GM12878 (cell line): ENCODE measurements around the gene C11orf97. TPM values are rescaled to one million over a fixed set of nuclear protein-coding genes. Genes with fewer than 3 reads are reported as not detected.

Experiments
- ATAC-seq: fragments of 200-7000 bp; cut with Tn5 transposase; 3 replicates; pipeline ENCODE4 v1.9.1; 2020; ENCODE audit warnings: mild to moderate bottlenecking, moderate library complexity
- BruUV-seq: library from RNA; stranded (reverse); fragments of 400-500 nt; replicated peaks from 2 replicates; lab custom pipeline; 2021; lab: Mats Ljungman, UMichigan
- CTCF ChIA-PET: fragments of 300-600 bp; sonication (Branson Sonifier 250); formaldehyde crosslinking; extraction: SDS; loops from one replicate; lab custom pipeline; 2021; ENCODE audit warnings: inconsistent platforms; lab: Yijun Ruan, JAX
- POLR2A ChIA-PET: fragments of 350-600 bp; formaldehyde crosslinking; extraction: SDS; loops from one replicate; lab custom pipeline; 2021; ENCODE audit warnings: inconsistent platforms; lab: Charles Lee
- RAD21 ChIA-PET: fragments of 300-600 bp; sonication (Branson Sonifier 250); formaldehyde crosslinking; loops from one replicate; lab custom pipeline; 2023; ENCODE audit warnings: antibody characterized with exemption; ENCODE audit not compliant: unreplicated experiment; lab: Charles Lee
- SMC1A ChIA-PET: fragments of 300-600 bp; sonication (Branson Sonifier 250); formaldehyde crosslinking; loops from one replicate; lab custom pipeline; 2023; ENCODE audit not compliant: unreplicated experiment, uncharacterized antibody; lab: Charles Lee
- DNase-seq: peaks from one replicate; pipeline ENCODE4 v3.0.0-alpha.2; 2011; ENCODE audit warnings: low read depth, low spot score
- FAIRE-seq: peaks from 3 replicates; lab custom pipeline; 2011; peaks lifted over from hg19 to GRCh38; lab: Jason Lieb, UNC
- H2AFZ ChIP-seq: 2 replicates; pipeline ENCODE4 v1.6.0; 2011; ENCODE audit warnings: low read depth, low read length, control low read depth; ENCODE audit not compliant: control insufficient read depth
- H3K27ac ChIP-seq: 2 replicates; pipeline ENCODE4 v1.5.1; 2011; ENCODE audit warnings: control low read depth; ENCODE audit not compliant: control insufficient read depth, insufficient read depth
- H3K27me3 ChIP-seq, 2 experiments: replicated peaks in 1 of 2; 2 replicates each; pipeline versions ENCODE4 v1.6.0 to v1.6.1; 2011; ENCODE audit warnings: low read length in 1 of 2; ENCODE audit not compliant: control insufficient read depth in 2 of 2, insufficient read depth in 2 of 2
- H3K36me3 ChIP-seq, 2 experiments: 2 replicates each; pipeline ENCODE4 v1.5.1; 2011; ENCODE audit warnings: low read length in 1 of 2; ENCODE audit not compliant: control insufficient read depth in 2 of 2, insufficient read depth in 2 of 2
- H3K4me1 ChIP-seq: 2 replicates; pipeline ENCODE4 v1.6.1; 2011; ENCODE audit warnings: mild to moderate bottlenecking, low read length, moderate library complexity, mixed read lengths; ENCODE audit not compliant: control insufficient read depth, insufficient read depth
- H3K4me2 ChIP-seq: 2 replicates; pipeline ENCODE4 v1.6.0; 2011; ENCODE audit warnings: control low read depth; ENCODE audit not compliant: control insufficient read depth, insufficient read depth
- H3K4me3 ChIP-seq: fragments of 200-600 bp; sonication (generic); 2 replicates; pipeline ENCODE4 v1.5.1; 2016
- H3K79me2 ChIP-seq: 2 replicates; pipeline ENCODE4 v1.6.0; 2011; ENCODE audit warnings: low read length; ENCODE audit not compliant: control insufficient read depth, insufficient read depth
- H3K9ac ChIP-seq: 2 replicates; pipeline ENCODE4 v1.8.0; 2011; ENCODE audit warnings: low read length, control low read depth, mixed read lengths; ENCODE audit not compliant: control insufficient read depth, insufficient read depth
- H3K9me3 ChIP-seq: replicated peaks from 3 replicates; pipeline ENCODE4 v1.5.1; 2011; ENCODE audit warnings: mild to moderate bottlenecking, low read length; ENCODE audit not compliant: control insufficient read depth, insufficient read depth
- H4K20me1 ChIP-seq: 2 replicates; pipeline ENCODE4 v1.6.0; 2011; ENCODE audit not compliant: control insufficient read depth, insufficient read depth
- HCFC1 ChIP-seq: fragments of 150-350 bp; IDR thresholded peaks from 2 replicates; pipeline ENCODE4 v1.6.1; 2014; ENCODE audit warnings: low read length
- KAT2A ChIP-seq: conservative IDR thresholded peaks from 2 replicates; pipeline ENCODE4 v1.6.1; 2011; ENCODE audit warnings: low read depth, low read length; ENCODE audit not compliant: control insufficient read depth
- POLR2AphosphoS5 ChIP-seq: IDR thresholded peaks from 2 replicates; pipeline ENCODE4 v1.6.1; 2011; ENCODE audit warnings: mild to moderate bottlenecking, low read length, inconsistent platforms
- SP1 ChIP-seq: IDR thresholded peaks from one replicate; pipeline ENCODE4 v1.6.1; 2011; ENCODE audit warnings: low read depth, low read length
- TCF12 ChIP-seq: IDR thresholded peaks from 2 replicates; pipeline ENCODE4 v1.6.1; 2011; ENCODE audit warnings: low read depth, mild to moderate bottlenecking, low read length
- WGBS: methylation state at CpG from one replicate; pipeline ENCODE4 v1.1.6; 2016; ENCODE audit warnings: low lambda C conversion rate; ENCODE audit not compliant: insufficient replicate concordance, insufficient coverage; ENCODE audit errors: missing lambda C conversion rate; 5-methylcytosine and 5-hydroxymethylcytosine counted together
- in situ Hi-C: fragments of 300-500 bp; cut with MboI; formaldehyde crosslinking; loops from 9 replicates; pipeline ENCODE4 v1.14.3; 2018; ENCODE audit warnings: mixed read lengths
- intact Hi-C: fragments of 100-400 bp; cut with micrococcal nuclease; formaldehyde crosslinking; loops from one replicate; pipeline ENCODE4 v1.14.2; 2022; ENCODE audit not compliant: unreplicated experiment
- polyA plus RNA-seq, 11 experiments: library from polyadenylated mRNA; depleted of rRNA in 4 of 11; unstranded in 6 of 11; stranded (reverse) in 5 of 11; fragments of >200 nt; fragmentation: Nextera tagmentation in 4 of 11; fragmentation: Illumina TruSeq in 1 of 11; extraction: Ambion mirVana in 4 of 11; extraction: Trizol in 1 of 11; gene quantifications; 1 replicate in 1 of 11; 2 replicates in 10 of 11; pipeline versions ENCODE4 v1.2.1 to v1.2.3, GENCODE V29; 2011 to 2016; ENCODE audit warnings: inconsistent platforms in 2 of 11, missing spikeins in 2 of 11, low read depth in 1 of 11
- total RNA-seq, 4 experiments: library from RNA; depleted of rRNA in 3 of 4; stranded (reverse); fragments of >200 nt in 3 of 4; fragmentation: Illumina TruSeq in 1 of 4; extraction: Trizol in 1 of 4; gene quantifications; 2 replicates each; pipeline versions ENCODE4 v1.2.1 to v1.2.3, GENCODE V29; 2013 to 2021
- TF ChIP-seq, protein P1 (sequence below): fragments of 450-650 bp; formaldehyde crosslinking; IDR thresholded peaks from 2 replicates; pipeline ENCODE4 v1.5.0; 2022; ENCODE audit warnings: mild to moderate bottlenecking, missing genetic modification characterization
- TF ChIP-seq, protein P2 (sequence below): IDR thresholded peaks from 2 replicates; pipeline ENCODE4 v1.6.1; 2012; ENCODE audit warnings: low read length, inconsistent platforms
- TF ChIP-seq, protein P3 (sequence below): fragments of 450-650 bp; IDR thresholded peaks from 2 replicates; pipeline ENCODE4 v1.6.1; 2018; ENCODE audit warnings: mild to moderate bottlenecking, low read depth, moderate library complexity; ENCODE audit not compliant: partially characterized antibody
- TF ChIP-seq, protein P4 (sequence below): IDR thresholded peaks from 2 replicates; pipeline ENCODE4 v1.6.1; 2011; ENCODE audit warnings: borderline replicate concordance, low read depth, mild to moderate bottlenecking, moderate library complexity, low read length; ENCODE audit not compliant: insufficient read depth, poor library complexity, severe bottlenecking

Gene C11orf97
- total and polyA plus RNA-seq, 10 of the 15 experiments (the other 5 are each of a cell fraction or from before 2014, with no cell fraction given): not detected

DNA sequence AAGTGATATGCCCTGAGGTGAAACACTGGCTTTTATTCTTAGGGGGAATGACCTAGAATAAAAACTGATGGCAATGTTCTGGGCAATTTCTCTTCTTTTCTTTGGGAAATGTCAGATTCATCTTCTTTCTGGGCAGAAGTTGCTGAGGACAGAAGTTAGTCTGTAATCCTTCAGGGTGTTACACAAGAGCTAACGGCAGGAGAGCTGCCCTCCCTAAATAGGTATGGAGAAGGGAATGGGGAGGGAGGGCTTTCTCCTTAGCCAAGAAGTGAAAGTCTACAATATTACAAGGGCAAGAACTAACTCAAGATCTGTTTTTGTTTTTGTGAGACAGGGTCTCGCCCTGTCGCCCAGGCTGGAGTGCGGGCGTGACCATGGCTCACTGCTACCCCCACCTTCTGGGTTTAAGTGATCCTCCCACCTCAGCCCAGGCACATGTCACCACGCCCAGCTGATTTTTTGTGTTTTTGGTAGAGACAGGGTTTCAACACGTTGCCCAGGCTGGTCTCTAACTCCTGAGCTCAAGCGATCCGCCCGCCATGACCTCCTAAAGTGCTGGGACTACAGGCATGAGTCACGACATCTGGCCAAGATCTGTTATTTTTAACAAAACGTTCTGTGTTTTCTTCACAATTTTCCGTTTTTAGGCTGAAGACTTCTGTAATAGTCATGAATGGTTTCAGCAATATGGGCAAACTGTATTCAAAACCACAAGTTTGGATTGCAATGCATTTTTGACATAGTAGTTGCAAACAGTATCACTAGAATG lies 62.1 kb downstream of the C11orf97 start:
- CTCF ChIA-PET: interaction anchor here (1.5 to 3.1 kb wide), 4 partner anchors 9 to 27 kb away, joined by 4 to 18 read pairs (median 8); no protein-coding TSS in a partner anchor
- SMC1A ChIA-PET: interaction anchor here (1.0 to 1.8 kb wide), 4 partner anchors 9 to 29 kb away, joined by 3 to 11 read pairs (median 4); no protein-coding TSS in a partner anchor
- WGBS: 61% methylated on average over 13 of the region's 13 CpGs
- H4K20me1 ChIP-seq: no peaks in the 10 kb centered on the region
- RAD21 ChIA-PET: interaction anchor here (1.1 kb wide), 1 partner anchor 22 kb away, joined by 4 read pairs; no protein-coding TSS in a partner anchor
- no peak overlapping the region for H3K9ac ChIP-seq
- H3K36me3 ChIP-seq: no peaks in the 10 kb centered on the region
- BruUV-seq: no TSS peak
- no peaks in the 10 kb centered on the region for H3K4me1 ChIP-seq
- H3K4me3 ChIP-seq: no peak overlapping the region
- H3K27me3 ChIP-seq: no peaks in the 10 kb centered on the region
- ATAC-seq: no peak
- H2AFZ ChIP-seq: no peak overlapping the region
- H3K4me2 ChIP-seq: no peak overlapping the region
- H3K9me3 ChIP-seq: no peaks in the 10 kb centered on the region
- H3K27ac ChIP-seq: no peak overlapping the region
- no peak for DNase-seq
- POLR2A ChIA-PET: interaction anchor here (1.5 to 1.9 kb wide), 2 partner anchors 9 to 41 kb away, joined by 4 to 5 read pairs; no protein-coding TSS in a partner anchor
- TF ChIP-seq POLR2AphosphoS5 (no peak), HCFC1 (no peak), KAT2A (no peak), SP1 (no peak), TCF12 (no peak)
- TF ChIP-seq, protein P1, sequence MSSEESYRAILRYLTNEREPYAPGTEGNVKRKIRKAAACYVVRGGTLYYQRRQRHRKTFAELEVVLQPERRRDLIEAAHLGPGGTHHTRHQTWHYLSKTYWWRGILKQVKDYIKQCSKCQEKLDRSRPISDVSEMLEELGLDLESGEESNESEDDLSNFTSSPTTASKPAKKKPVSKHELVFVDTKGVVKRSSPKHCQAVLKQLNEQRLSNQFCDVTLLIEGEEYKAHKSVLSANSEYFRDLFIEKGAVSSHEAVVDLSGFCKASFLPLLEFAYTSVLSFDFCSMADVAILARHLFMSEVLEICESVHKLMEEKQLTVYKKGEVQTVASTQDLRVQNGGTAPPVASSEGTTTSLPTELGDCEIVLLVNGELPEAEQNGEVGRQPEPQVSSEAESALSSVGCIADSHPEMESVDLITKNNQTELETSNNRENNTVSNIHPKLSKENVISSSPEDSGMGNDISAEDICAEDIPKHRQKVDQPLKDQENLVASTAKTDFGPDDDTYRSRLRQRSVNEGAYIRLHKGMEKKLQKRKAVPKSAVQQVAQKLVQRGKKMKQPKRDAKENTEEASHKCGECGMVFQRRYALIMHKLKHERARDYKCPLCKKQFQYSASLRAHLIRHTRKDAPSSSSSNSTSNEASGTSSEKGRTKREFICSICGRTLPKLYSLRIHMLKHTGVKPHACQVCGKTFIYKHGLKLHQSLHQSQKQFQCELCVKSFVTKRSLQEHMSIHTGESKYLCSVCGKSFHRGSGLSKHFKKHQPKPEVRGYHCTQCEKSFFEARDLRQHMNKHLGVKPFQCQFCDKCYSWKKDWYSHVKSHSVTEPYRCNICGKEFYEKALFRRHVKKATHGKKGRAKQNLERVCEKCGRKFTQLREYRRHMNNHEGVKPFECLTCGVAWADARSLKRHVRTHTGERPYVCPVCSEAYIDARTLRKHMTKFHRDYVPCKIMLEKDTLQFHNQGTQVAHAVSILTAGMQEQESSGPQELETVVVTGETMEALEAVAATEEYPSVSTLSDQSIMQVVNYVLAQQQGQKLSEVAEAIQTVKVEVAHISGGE (CRISPR knock-in tag): no peak
- TF ChIP-seq, protein P2, sequence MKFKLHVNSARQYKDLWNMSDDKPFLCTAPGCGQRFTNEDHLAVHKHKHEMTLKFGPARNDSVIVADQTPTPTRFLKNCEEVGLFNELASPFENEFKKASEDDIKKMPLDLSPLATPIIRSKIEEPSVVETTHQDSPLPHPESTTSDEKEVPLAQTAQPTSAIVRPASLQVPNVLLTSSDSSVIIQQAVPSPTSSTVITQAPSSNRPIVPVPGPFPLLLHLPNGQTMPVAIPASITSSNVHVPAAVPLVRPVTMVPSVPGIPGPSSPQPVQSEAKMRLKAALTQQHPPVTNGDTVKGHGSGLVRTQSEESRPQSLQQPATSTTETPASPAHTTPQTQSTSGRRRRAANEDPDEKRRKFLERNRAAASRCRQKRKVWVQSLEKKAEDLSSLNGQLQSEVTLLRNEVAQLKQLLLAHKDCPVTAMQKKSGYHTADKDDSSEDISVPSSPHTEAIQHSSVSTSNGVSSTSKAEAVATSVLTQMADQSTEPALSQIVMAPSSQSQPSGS: no peak
- TF ChIP-seq, protein P3, sequence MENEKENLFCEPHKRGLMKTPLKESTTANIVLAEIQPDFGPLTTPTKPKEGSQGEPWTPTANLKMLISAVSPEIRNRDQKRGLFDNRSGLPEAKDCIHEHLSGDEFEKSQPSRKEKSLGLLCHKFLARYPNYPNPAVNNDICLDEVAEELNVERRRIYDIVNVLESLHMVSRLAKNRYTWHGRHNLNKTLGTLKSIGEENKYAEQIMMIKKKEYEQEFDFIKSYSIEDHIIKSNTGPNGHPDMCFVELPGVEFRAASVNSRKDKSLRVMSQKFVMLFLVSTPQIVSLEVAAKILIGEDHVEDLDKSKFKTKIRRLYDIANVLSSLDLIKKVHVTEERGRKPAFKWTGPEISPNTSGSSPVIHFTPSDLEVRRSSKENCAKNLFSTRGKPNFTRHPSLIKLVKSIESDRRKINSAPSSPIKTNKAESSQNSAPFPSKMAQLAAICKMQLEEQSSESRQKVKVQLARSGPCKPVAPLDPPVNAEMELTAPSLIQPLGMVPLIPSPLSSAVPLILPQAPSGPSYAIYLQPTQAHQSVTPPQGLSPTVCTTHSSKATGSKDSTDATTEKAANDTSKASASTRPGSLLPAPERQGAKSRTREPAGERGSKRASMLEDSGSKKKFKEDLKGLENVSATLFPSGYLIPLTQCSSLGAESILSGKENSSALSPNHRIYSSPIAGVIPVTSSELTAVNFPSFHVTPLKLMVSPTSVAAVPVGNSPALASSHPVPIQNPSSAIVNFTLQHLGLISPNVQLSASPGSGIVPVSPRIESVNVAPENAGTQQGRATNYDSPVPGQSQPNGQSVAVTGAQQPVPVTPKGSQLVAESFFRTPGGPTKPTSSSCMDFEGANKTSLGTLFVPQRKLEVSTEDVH: no peak
- TF ChIP-seq, protein P4, sequence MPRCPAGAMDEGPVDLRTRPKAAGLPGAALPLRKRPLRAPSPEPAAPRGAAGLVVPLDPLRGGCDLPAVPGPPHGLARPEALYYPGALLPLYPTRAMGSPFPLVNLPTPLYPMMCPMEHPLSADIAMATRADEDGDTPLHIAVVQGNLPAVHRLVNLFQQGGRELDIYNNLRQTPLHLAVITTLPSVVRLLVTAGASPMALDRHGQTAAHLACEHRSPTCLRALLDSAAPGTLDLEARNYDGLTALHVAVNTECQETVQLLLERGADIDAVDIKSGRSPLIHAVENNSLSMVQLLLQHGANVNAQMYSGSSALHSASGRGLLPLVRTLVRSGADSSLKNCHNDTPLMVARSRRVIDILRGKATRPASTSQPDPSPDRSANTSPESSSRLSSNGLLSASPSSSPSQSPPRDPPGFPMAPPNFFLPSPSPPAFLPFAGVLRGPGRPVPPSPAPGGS: no peak
- in situ Hi-C loops (no loop called here), intact Hi-C loops (no loop called here)
- no peaks in the 10 kb centered on the region for H3K79me2 ChIP-seq
- no peak for FAIRE-seq
